Measurements from ENCODE around the gene PATL2. TPM values are rescaled to one million over a fixed set of nuclear protein-coding genes. Genes with fewer than 3 reads are reported as not detected.

The PATL2 gene
- total RNA-seq, 2 experiments from 2014 or later, result 17.4 to 21.9 TPM

- peak overlapping the region; percentile 83 for H3K4me3 ChIP-seq (ENCODE audit: low read length)
Observed at GRCh38 chr15:44715797-44716334, 4.7 kb upstream of the PATL2 start.

GRCh38 chr15:44715142-44715796, 4.1 kb upstream of the PATL2 start:
- CTCF ChIA-PET, result interaction anchor here (1.4 to 5.8 kb wide), 3 partner anchors 12 to 52 kb away, joined by 9 to 36 read pairs (median 16); partner anchors contain the start of gene SPG11
- H3K27ac ChIP-seq (ENCODE audit: low read depth in 1 of 2, low read length in 2 of 2), result peak overlapping the region; percentile 36 to 42
- peaks cover 84% of the 10 kb centered on the region for H3K36me3 ChIP-seq (ENCODE audit: insufficient read depth, low read length)
- DNase-seq (peak in 2 of 14 experiments; percentile 30 to 53), ATAC-seq (ENCODE audit: poor library complexity) (no peak)
- Mint-ChIP-seq H3K27ac (peak overlapping the region; percentile 100), H3K9me3 (no peaks in the 10 kb centered on the region), H3K36me3 (ENCODE audit: low read depth) (peaks cover 99% of the 10 kb centered on the region), H3K27me3 (no peaks in the 10 kb centered on the region), H3K4me1 (ENCODE audit: low read depth) (peaks cover 79% of the 10 kb centered on the region), H3K4me3 (peak overlapping the region; percentile 96)
- peaks cover 47% of the 10 kb centered on the region for H3K4me1 ChIP-seq (ENCODE audit: insufficient read depth, low read length)
- H3K9me3 ChIP-seq (ENCODE audit: control insufficient read depth in 1 of 2, insufficient read depth in 1 of 2, low read length in 2 of 2), result no peaks in the 10 kb centered on the region
- no peak for TF ChIP-seq CTCF (IDR thresholded peaks at IDR 0.05)
- H3K4me3 ChIP-seq (ENCODE audit: low read length), result peak overlapping the region; percentile 83
- intact Hi-C loops (cut with DNase I, micrococcal nuclease), result loop anchor here in 1 of 2 experiments (1.0 kb wide), 1 partner anchor 11 kb away; no protein-coding TSS in a partner anchor
- POLR2A ChIA-PET, result interaction anchor here (1.3 to 38.3 kb wide), 4 partner anchors 14 to 131 kb away, joined by 3 to 4232 read pairs (median 1056); partner anchors contain the start of genes SPG11 and TRIM69
- no peaks in the 10 kb centered on the region for H3K27me3 ChIP-seq (ENCODE audit: control insufficient read depth in 1 of 2, insufficient read depth in 2 of 2, low read length in 2 of 2)

More at GRCh38 chr15:44715797-44716334, 4.7 kb upstream of the PATL2 start:
- intact Hi-C loops (cut with DNase I, micrococcal nuclease), result loop anchor here in 1 of 2 experiments (1.0 kb wide), 1 partner anchor 10 kb away; no protein-coding TSS in a partner anchor
- ChIA-PET POLR2A (interaction anchor here (1.3 to 38.3 kb wide), 4 partner anchors 14 to 132 kb away, joined by 3 to 4232 read pairs (median 1056); partner anchors contain the start of genes SPG11 and TRIM69), CTCF (interaction anchor here (1.4 to 5.8 kb wide), 4 partner anchors 12 to 53 kb away, joined by 9 to 36 read pairs (median 12); partner anchors contain the start of gene SPG11)
- Mint-ChIP-seq H3K36me3 (ENCODE audit: low read depth) (peaks cover 97% of the 10 kb centered on the region), H3K4me1 (ENCODE audit: low read depth) (peaks cover 81% of the 10 kb centered on the region), H3K27ac (peak overlapping the region; percentile 100), H3K27me3 (no peaks in the 10 kb centered on the region), H3K9me3 (no peaks in the 10 kb centered on the region), H3K4me3 (peak overlapping the region; percentile 96)
- Histone ChIP-seq H3K36me3 (ENCODE audit: insufficient read depth, low read length) (peaks cover 84% of the 10 kb centered on the region), H3K27ac (ENCODE audit: low read depth in 1 of 2, low read length in 2 of 2) (peak overlapping the region; percentile 10 to 37), H3K9me3 (ENCODE audit: control insufficient read depth in 1 of 2, insufficient read depth in 1 of 2, low read length in 2 of 2) (no peaks in the 10 kb centered on the region), H3K4me1 (ENCODE audit: insufficient read depth, low read length) (peaks cover 52% of the 10 kb centered on the region), H3K27me3 (ENCODE audit: control insufficient read depth in 1 of 2, insufficient read depth in 2 of 2, low read length in 2 of 2) (no peaks in the 10 kb centered on the region)
- TF ChIP-seq CTCF (IDR thresholded peaks at IDR 0.05), result no peak
- no peak for ATAC-seq (ENCODE audit: poor library complexity)
- DNase-seq, result peak in 1 of 14 experiments; percentile 23

Data from CD4-positive, alpha-beta T cell (primary cell).